MCF 10A (cell line): ENCODE measurements around the gene CRADD. TPM values are rescaled to one million over a fixed set of nuclear protein-coding genes. Genes with fewer than 3 reads are reported as not detected.

Experiments used
- BruUV-seq: library from RNA; stranded (reverse); fragments of 400-500 nt; replicated peaks from 2 replicates; lab custom pipeline; 2021; lab: Mats Ljungman, UMichigan
- CTCF ChIA-PET: fragments of 300-600 bp; sonication (Branson Sonifier 250); formaldehyde crosslinking; extraction: SDS; loops from one replicate; lab custom pipeline; 2021; ENCODE audit warnings: antibody characterized with exemption, inconsistent platforms; lab: Yijun Ruan, JAX
- POLR2A ChIA-PET: fragments of 300-600, 350-650 bp; sonication (Branson Sonifier 250); formaldehyde crosslinking; extraction: SDS; loops from one replicate; lab custom pipeline; 2020; ENCODE audit warnings: antibody characterized with exemption, inconsistent platforms; lab: Yijun Ruan, JAX
- DNase-seq: peaks from one replicate; pipeline ENCODE4 v3.0.0-alpha.2; 2018; ENCODE audit not compliant: unreplicated experiment
- H3K27ac Mint-ChIP-seq: one replicate; pipeline ENCODE4 v1.8.0; 2022; ENCODE audit warnings: mild to moderate bottlenecking, low read depth, mixed read lengths; ENCODE audit not compliant: unreplicated experiment
- H3K27me3 Mint-ChIP-seq: one replicate; pipeline ENCODE4 v1.8.0; 2022; ENCODE audit warnings: mixed read lengths; ENCODE audit not compliant: insufficient read depth, unreplicated experiment
- H3K36me3 Mint-ChIP-seq: one replicate; pipeline ENCODE4 v1.8.0; 2022; ENCODE audit warnings: mild to moderate bottlenecking, moderate library complexity, mixed read lengths; ENCODE audit not compliant: insufficient read depth, unreplicated experiment
- H3K4me1 Mint-ChIP-seq: one replicate; pipeline ENCODE4 v1.8.0; 2022; ENCODE audit warnings: mixed read lengths; ENCODE audit not compliant: insufficient read depth, unreplicated experiment
- H3K4me3 Mint-ChIP-seq: one replicate; pipeline ENCODE4 v1.8.0; 2022; ENCODE audit warnings: mild to moderate bottlenecking, moderate library complexity, mixed read lengths; ENCODE audit not compliant: unreplicated experiment
- H3K9me3 Mint-ChIP-seq: one replicate; pipeline ENCODE4 v1.8.0; 2022; ENCODE audit warnings: mixed read lengths; ENCODE audit not compliant: unreplicated experiment
- CTCF ChIP-seq: fragments of 200-600 bp; IDR thresholded peaks from one replicate; pipeline ENCODE4 v1.8.0; 2022; ENCODE audit warnings: antibody characterized with exemption, mild to moderate bottlenecking; ENCODE audit not compliant: unreplicated experiment
- intact Hi-C: fragments of 100-400 bp; cut with micrococcal nuclease; formaldehyde crosslinking; loops from 2 replicates; pipeline ENCODE4 v1.14.1; 2022
- total RNA-seq: library from RNA; stranded (reverse); gene quantifications from 2 replicates; pipeline ENCODE4 v1.2.3, GENCODE V29; 2022

Gene CRADD
- total RNA-seq, 1 experiment from 2014 or later: 15.4 TPM

DNA sequence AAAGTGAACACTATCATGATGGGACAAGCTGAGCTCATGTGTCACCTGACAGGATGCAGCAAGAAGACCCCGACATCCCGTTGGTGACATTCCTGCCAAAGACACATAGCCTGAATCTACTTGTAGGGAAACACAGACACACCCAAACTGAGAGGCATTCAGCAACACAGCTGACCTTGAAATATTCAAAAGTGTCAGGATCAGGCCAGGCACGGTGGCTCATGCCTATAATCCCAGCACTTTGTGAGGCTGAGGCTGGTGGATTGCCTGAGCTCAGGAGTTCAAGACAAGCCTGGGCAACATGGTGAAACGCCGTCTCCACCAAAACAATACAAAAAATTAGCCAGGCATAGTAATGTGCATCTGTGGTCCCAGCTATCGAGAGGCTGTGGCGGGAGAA lies 239.2 kb downstream of the CRADD start:
- TF ChIP-seq CTCF: no peak
- intact Hi-C loops: no loop called here
- no peaks in the 10 kb centered on the region for H3K36me3 Mint-ChIP-seq
- BruUV-seq: no TSS peak
- no peak overlapping the region for H3K27ac Mint-ChIP-seq
- H3K27me3 Mint-ChIP-seq: no peaks in the 10 kb centered on the region
- no peak for DNase-seq
- ChIA-PET CTCF (interaction anchor here (1.0 kb wide), 1 partner anchor 159 kb away, joined by 4 read pairs; no protein-coding TSS in a partner anchor), POLR2A (no interaction called here)
- no peaks in the 10 kb centered on the region for H3K9me3 Mint-ChIP-seq
- no peaks in the 10 kb centered on the region for H3K4me1 Mint-ChIP-seq
- H3K4me3 Mint-ChIP-seq: no peak overlapping the region

GRCh38 chr12:93918262-93918661 lies 241.1 kb downstream of the CRADD start:
- ChIA-PET POLR2A (no interaction called here), CTCF (no interaction called here)
- H3K9me3 Mint-ChIP-seq: no peaks in the 10 kb centered on the region
- no peaks in the 10 kb centered on the region for H3K4me1 Mint-ChIP-seq
- H3K36me3 Mint-ChIP-seq: no peaks in the 10 kb centered on the region
- no peak for DNase-seq
- no peak for TF ChIP-seq CTCF
- intact Hi-C loops: no loop called here
- no peak overlapping the region for H3K4me3 Mint-ChIP-seq
- no peak overlapping the region for H3K27ac Mint-ChIP-seq
- BruUV-seq: no TSS peak
- H3K27me3 Mint-ChIP-seq: no peaks in the 10 kb centered on the region

DNA sequence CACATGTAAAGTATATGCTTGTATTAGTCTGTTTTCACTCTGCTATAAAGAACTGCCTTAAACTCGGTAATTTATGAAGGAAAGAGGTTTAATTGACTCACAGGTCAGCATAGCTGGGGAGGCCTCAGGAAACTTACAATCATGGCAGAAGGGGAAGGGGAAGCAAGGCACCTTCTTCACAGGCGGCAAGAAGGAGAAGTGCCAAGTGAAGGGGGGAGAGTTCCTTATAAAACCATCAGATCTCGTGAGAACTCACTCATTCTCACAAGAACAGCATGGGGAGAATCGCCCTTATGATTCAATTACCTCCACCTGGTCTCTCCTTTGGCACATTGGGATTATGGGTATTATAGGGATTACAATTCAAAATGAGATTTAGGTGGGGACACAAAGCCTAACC lies 241.7 kb downstream of the CRADD start:
- no peak overlapping the region for H3K4me3 Mint-ChIP-seq

DNA sequence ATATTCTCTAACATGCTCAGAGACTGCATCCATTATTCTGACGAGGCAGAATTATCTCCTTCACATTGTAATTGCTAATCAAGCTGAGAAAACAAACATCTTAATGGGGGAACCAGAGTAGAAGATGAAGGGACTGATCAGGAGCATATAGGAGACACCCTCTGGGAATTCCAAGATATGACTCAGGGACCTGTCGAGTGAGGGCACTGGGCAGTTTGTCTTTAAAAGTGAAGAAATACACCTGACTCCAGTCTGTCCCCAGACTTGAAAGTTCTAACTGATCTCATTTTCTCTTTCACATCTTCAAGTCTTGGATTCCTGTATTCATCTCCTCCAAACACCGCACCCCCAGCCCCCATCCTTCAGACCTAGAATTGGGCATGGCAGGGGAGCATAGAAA lies 244.3 kb downstream of the CRADD start:
- H3K4me1 Mint-ChIP-seq: no peaks in the 10 kb centered on the region
- BruUV-seq: no TSS peak
- intact Hi-C loops: no loop called here
- H3K27me3 Mint-ChIP-seq: no peaks in the 10 kb centered on the region
- CTCF ChIA-PET: no interaction called here
- DNase-seq: no peak
- no peak overlapping the region for H3K4me3 Mint-ChIP-seq
- H3K36me3 Mint-ChIP-seq: no peaks in the 10 kb centered on the region
- POLR2A ChIA-PET: interaction anchor here (0.6 kb wide), 1 partner anchor 223 kb away, joined by 4 read pairs; no protein-coding TSS in a partner anchor
- no peak overlapping the region for H3K27ac Mint-ChIP-seq
- TF ChIP-seq CTCF: no peak
- peaks cover 17% of the 10 kb centered on the region for H3K9me3 Mint-ChIP-seq

More for the DNA sequence above, 241.7 kb downstream of the CRADD start:
- no peak for TF ChIP-seq CTCF
- Mint-ChIP-seq H3K9me3 (no peaks in the 10 kb centered on the region), H3K4me1 (no peaks in the 10 kb centered on the region), H3K36me3 (no peaks in the 10 kb centered on the region), H3K27me3 (no peaks in the 10 kb centered on the region), H3K27ac (no peak overlapping the region)
- BruUV-seq: no TSS peak
- intact Hi-C loops: no loop called here
- CTCF ChIA-PET: no interaction called here
- no peak for DNase-seq
- POLR2A ChIA-PET: no interaction called here
